Uterus (tissue), 2 donors: ENCODE measurements around the gene INSIG1.

Experiments used
- POLR2A ChIP-seq, 2 donors: fragments of 450-650 bp; IDR thresholded peaks; one replicate each; pipeline ENCODE4 v1.6.1; 2016; ENCODE audit warnings: antibody characterized with exemption in 2 of 2, mild to moderate bottlenecking in 1 of 2, moderate library complexity in 1 of 2
- TF ChIP-seq, protein P1 (sequence below), 4 experiments: fragments of 200-600 bp in 2 of 4; fragments of 450-650 bp in 2 of 4; sonication (generic) in 2 of 4; IDR thresholded peaks; one replicate each; pipeline ENCODE4 v1.5.1; 2016 to 2019; ENCODE audit warnings: antibody characterized with exemption in 4 of 4, mild to moderate bottlenecking in 2 of 4, moderate library complexity in 1 of 4

DNA sequence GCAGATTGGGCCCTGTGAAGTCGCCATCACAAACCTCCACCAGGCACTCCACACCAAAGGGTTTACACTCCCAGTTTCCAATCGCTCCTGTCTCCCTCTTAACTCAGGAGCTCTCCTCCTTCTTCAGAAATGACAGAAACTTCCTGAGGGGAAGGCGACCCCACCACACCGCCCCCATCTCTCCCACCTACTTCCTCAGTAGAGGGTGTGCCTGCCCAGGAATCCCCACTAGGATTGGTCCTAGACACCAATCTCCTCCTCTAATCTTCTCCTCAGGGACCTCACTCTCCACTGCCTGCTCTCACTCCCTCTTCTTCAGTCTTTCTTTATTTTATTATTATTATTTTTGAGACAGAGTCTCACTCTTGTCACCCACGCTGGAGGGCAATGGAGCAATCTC is 5.9 kb upstream of the INSIG1 start:
- TF ChIP-seq POLR2A (IDR thresholded peaks at IDR 0.05) = no peak
- TF ChIP-seq, protein P1, sequence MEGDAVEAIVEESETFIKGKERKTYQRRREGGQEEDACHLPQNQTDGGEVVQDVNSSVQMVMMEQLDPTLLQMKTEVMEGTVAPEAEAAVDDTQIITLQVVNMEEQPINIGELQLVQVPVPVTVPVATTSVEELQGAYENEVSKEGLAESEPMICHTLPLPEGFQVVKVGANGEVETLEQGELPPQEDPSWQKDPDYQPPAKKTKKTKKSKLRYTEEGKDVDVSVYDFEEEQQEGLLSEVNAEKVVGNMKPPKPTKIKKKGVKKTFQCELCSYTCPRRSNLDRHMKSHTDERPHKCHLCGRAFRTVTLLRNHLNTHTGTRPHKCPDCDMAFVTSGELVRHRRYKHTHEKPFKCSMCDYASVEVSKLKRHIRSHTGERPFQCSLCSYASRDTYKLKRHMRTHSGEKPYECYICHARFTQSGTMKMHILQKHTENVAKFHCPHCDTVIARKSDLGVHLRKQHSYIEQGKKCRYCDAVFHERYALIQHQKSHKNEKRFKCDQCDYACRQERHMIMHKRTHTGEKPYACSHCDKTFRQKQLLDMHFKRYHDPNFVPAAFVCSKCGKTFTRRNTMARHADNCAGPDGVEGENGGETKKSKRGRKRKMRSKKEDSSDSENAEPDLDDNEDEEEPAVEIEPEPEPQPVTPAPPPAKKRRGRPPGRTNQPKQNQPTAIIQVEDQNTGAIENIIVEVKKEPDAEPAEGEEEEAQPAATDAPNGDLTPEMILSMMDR (IDR thresholded peaks at IDR 0.05) = no peak
